GM20000 (cell line): ENCODE measurements around the gene NIT2.

Experiments
- DNase-seq: peaks from one replicate; pipeline ENCODE4 v3.0.0; 2012; ENCODE audit warnings: low spot score
- TF ChIP-seq, protein P1 (sequence below): IDR thresholded peaks from 2 replicates; pipeline ENCODE4 v1.5.1; 2012; ENCODE audit warnings: mild to moderate bottlenecking, control low read depth; ENCODE audit errors: extremely low read depth, missing control alignments

The NIT2 gene, protein sequence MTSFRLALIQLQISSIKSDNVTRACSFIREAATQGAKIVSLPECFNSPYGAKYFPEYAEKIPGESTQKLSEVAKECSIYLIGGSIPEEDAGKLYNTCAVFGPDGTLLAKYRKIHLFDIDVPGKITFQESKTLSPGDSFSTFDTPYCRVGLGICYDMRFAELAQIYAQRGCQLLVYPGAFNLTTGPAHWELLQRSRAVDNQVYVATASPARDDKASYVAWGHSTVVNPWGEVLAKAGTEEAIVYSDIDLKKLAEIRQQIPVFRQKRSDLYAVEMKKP

DNA sequence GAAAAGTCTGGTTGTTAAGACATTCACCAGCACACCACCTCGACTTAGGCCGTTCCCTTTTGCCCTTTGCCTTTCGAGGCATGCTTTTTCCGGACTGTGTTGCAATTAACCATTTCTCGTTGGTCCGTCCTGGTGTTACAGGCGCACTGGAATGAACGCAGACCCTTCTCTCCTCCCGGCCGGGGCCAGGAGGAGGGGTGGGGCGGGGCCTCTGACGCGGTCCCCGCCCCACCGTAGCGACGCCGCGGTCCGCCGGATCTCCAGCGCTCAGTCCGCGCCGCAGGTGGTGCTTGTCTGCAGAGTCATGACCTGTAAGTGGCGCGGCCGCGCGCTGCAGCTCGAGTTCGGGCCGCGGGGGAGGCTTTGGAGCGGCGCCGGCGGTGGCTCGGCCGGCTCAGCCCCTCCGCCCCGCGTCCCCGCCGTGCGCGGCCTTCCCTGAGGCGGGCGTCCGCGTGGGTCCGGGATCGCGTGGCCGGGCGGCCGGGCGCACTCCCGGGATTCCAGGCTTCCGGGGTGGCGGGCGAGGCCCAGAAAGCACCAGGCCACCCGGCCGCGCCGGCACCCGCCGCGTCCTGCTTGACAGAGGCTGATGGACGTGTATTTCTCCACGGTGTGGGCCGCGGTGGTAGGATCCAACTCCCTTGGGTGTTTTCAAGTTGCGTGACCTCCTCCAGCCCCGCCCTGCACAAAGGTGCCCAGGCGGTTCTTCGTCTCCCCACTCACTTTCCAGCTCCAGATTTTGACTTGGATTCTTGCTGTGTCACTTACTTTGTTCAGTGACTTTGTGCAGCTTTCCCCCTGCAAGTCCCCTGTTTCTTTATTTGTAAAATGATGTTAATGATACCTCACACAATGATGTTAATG is at the start of gene NIT2:
TSS of gene NIT2 (plus strand) at position 270 of the 864 bp plus-strand sequence. CDS start at position 305, 35 bp downstream.
- TF ChIP-seq, protein P1, sequence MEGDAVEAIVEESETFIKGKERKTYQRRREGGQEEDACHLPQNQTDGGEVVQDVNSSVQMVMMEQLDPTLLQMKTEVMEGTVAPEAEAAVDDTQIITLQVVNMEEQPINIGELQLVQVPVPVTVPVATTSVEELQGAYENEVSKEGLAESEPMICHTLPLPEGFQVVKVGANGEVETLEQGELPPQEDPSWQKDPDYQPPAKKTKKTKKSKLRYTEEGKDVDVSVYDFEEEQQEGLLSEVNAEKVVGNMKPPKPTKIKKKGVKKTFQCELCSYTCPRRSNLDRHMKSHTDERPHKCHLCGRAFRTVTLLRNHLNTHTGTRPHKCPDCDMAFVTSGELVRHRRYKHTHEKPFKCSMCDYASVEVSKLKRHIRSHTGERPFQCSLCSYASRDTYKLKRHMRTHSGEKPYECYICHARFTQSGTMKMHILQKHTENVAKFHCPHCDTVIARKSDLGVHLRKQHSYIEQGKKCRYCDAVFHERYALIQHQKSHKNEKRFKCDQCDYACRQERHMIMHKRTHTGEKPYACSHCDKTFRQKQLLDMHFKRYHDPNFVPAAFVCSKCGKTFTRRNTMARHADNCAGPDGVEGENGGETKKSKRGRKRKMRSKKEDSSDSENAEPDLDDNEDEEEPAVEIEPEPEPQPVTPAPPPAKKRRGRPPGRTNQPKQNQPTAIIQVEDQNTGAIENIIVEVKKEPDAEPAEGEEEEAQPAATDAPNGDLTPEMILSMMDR: no peak
- DNase-seq: peak; percentile 96

DNA sequence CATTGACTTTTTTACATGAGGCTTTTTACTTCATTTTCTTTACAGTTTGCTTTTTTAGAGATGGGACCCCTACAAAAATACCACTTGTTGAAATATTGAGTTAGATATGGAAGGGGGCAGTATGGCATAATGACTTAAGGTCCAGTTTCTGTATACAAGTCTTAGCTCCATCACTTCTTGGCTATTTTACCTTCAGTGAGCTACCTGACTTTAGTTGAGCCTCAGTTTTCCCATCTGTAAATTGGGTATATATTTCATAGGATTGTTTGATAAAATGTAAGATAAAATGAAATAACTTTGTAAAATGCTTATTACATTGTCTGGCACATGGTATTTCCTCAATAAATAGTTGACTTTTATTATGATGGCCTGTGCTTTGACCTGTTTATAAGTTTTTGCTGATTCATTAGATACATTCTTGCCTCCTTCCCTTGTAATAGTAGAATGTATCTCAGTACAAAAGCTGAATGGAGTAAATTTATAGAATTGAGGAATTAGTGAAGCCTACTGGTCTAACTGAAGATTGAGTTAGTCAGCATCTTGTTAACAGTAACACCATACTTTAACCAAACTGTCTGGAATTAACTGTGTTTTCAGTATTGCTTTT is 46.2 kb upstream of the NIT2 start:
- TF ChIP-seq, protein P1: no peak
- no peak for DNase-seq

DNA sequence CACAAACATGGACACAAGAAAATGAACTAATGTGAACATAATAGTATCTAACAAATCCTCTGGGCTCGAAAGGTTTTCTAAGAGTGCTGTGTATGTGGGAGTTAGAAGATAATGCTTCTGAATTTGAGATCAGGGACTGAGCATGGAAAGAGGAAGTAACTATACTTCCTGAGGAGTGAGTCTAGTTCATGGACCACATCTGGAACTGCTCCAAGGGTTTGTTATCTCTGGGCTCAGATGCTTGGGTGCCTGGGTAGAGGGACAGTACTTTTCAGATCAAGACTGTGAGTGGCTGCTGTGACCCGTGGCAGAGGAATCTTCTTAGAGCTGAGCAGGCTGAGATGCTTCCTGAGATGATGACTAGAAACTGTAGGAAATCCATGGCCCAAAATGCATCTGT is 45.2 kb upstream of the NIT2 start:
- TF ChIP-seq, protein P1: no peak
- DNase-seq: no peak

DNA sequence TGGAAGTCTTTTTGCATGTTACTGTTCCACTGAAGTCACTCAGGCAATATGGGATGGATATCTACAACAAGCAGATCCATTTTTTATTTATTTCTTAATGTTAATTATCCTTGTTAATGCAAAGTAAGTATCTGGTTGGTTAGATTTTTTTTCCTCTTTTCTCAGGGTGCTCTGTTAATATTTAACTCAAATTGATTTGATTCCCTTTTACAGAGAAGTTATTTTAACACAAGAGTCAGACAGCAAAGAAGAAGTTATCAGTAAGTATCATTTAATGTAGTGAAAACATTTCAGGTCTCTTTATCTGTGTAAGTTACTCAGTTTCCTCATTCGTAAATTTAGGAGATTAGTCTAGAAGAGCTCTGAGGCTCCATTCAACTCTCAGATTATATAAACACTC is 39.5 kb upstream of the NIT2 start:
- TF ChIP-seq, protein P1: no peak
- no peak for DNase-seq

DNA sequence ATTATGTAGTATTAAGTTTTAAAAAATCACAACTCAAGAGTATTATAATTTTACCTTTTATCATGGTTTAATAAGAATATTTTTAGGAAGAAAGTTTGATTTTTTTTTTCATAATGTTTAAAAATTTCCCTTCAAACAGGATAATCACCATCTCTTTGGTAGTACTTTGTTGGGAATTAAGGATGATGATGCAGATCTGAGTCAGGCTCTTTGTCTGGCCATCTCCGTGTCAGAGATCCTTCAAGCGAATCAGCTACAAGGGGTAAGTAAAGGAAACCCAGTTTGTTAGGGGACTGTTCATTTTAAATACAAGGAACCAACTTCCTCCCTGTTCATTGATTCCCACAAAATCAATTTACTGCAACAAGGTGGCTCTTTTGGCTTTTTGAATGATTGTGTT is 36.8 kb upstream of the NIT2 start:
- TF ChIP-seq, protein P1: no peak
- no peak for DNase-seq

DNA sequence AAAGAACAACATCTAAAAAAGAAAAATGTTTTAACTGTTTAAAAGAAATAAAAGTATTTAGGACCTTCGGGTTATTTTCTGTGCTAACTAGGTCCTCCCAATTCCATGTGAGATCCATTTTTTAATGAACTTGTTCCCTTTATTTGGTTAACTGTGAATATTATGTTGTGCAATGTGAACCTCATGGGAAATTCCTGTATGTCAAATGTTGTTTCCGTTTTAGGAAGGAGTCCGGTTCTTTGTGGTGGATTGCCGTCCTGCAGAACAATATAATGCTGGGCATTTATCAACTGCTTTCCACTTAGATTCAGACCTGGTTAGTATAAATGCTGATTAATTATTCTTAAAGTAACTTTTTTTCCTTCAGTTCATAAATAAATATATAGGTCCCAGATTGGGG is 35.5 kb upstream of the NIT2 start:
- TF ChIP-seq, protein P1: no peak
- DNase-seq: no peak

DNA sequence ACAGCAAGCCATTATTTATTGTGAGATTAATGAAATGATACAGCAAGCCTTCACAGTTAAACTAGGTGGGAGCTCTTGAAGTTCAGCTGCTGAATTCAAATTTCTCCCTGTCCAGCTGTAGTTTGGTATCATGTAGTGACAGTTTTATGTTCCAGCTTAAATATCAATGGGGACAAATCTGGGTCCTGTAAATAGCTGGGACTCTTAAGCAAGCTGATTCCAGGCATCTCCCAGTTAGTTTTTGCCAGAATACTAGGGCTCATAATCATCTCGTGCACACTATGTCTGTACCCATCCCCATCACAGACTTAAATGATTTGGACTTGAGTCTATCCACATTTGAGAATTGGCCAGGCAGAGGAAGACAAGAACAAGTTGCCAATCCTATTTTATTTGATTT is 27.9 kb upstream of the NIT2 start:
- TF ChIP-seq, protein P1: no peak
- no peak for DNase-seq
